Adipocyte (in vitro differentiated cells): ENCODE measurements around the gene CNTNAP5.

Source experiments
- DNase-seq: peaks from one replicate; pipeline ENCODE4 v3.0.0-alpha.2; 2015; ENCODE audit warnings: low read depth
- H3K27me3 ChIP-seq: replicated peaks from 2 replicates; pipeline ENCODE4 v1.7.0; 2013; ENCODE audit warnings: mild to moderate bottlenecking, low read length, moderate library complexity; ENCODE audit not compliant: control insufficient read depth, insufficient read depth
- H3K36me3 ChIP-seq: 2 replicates; pipeline ENCODE4 v1.7.0; 2013; ENCODE audit warnings: low read length, mild to moderate bottlenecking, moderate library complexity; ENCODE audit not compliant: control insufficient read depth, insufficient read depth, severe bottlenecking
- H3K4me1 ChIP-seq: 2 replicates; pipeline ENCODE4 v1.7.0; 2013; ENCODE audit warnings: mild to moderate bottlenecking, low read length, moderate library complexity; ENCODE audit not compliant: control insufficient read depth, insufficient read depth
- H3K4me3 ChIP-seq: 2 replicates; pipeline ENCODE4 v1.7.0; 2013; ENCODE audit warnings: mild to moderate bottlenecking, low read length, moderate library complexity
- H3K9ac ChIP-seq: 2 replicates; pipeline ENCODE4 v1.7.0; 2013; ENCODE audit warnings: mild to moderate bottlenecking, low read length, moderate library complexity
- H3K9me3 ChIP-seq: 2 replicates; pipeline ENCODE4 v1.7.0; 2013; ENCODE audit warnings: mild to moderate bottlenecking, low read length, moderate library complexity; ENCODE audit not compliant: control insufficient read depth

The CNTNAP5 gene

GRCh38 chr2:124626993-124627392 lies 601.9 kb downstream of the CNTNAP5 start:
- H3K4me1 ChIP-seq, result no peaks in the 10 kb centered on the region
- H3K9ac ChIP-seq, result no peak overlapping the region
- H3K36me3 ChIP-seq, result no peaks in the 10 kb centered on the region
- H3K4me3 ChIP-seq, result no peak overlapping the region
- H3K27me3 ChIP-seq, result no peaks in the 10 kb centered on the region
- DNase-seq, result no peak
- no peaks in the 10 kb centered on the region for H3K9me3 ChIP-seq

GRCh38 chr2:124633812-124634211 lies 608.7 kb downstream of the CNTNAP5 start:
- no peak for DNase-seq
- Histone ChIP-seq H3K4me3 (no peak overlapping the region), H3K36me3 (no peaks in the 10 kb centered on the region), H3K27me3 (no peaks in the 10 kb centered on the region), H3K9ac (no peak overlapping the region), H3K9me3 (peaks cover 4% of the 10 kb centered on the region), H3K4me1 (no peaks in the 10 kb centered on the region)

- no peak for DNase-seq
- Histone ChIP-seq H3K36me3 (no peaks in the 10 kb centered on the region), H3K9ac (no peak overlapping the region), H3K4me1 (no peaks in the 10 kb centered on the region), H3K9me3 (no peaks in the 10 kb centered on the region), H3K4me3 (no peak overlapping the region), H3K27me3 (no peaks in the 10 kb centered on the region)
Observed at GRCh38 chr2:124639524-124639923, 614.4 kb downstream of the CNTNAP5 start.

GRCh38 chr2:124640221-124640750 lies 615.2 kb downstream of the CNTNAP5 start:
- no peaks in the 10 kb centered on the region for H3K36me3 ChIP-seq
- no peaks in the 10 kb centered on the region for H3K27me3 ChIP-seq
- H3K9me3 ChIP-seq, result no peaks in the 10 kb centered on the region
- no peak for DNase-seq
- no peak overlapping the region for H3K9ac ChIP-seq
- no peak overlapping the region for H3K4me3 ChIP-seq
- H3K4me1 ChIP-seq, result no peaks in the 10 kb centered on the region

GRCh38 chr2:124646166-124646815 lies 621.2 kb downstream of the CNTNAP5 start:
- DNase-seq, result no peak
- H3K4me1 ChIP-seq, result no peaks in the 10 kb centered on the region
- no peak overlapping the region for H3K4me3 ChIP-seq
- H3K9me3 ChIP-seq, result no peaks in the 10 kb centered on the region
- H3K27me3 ChIP-seq, result no peaks in the 10 kb centered on the region
- no peaks in the 10 kb centered on the region for H3K36me3 ChIP-seq
- no peak overlapping the region for H3K9ac ChIP-seq

- Histone ChIP-seq H3K9ac (no peak overlapping the region), H3K4me1 (no peaks in the 10 kb centered on the region), H3K4me3 (no peak overlapping the region), H3K9me3 (no peaks in the 10 kb centered on the region), H3K27me3 (no peaks in the 10 kb centered on the region), H3K36me3 (no peaks in the 10 kb centered on the region)
- DNase-seq, result no peak
Observed at GRCh38 chr2:124647245-124647644, 622.2 kb downstream of the CNTNAP5 start.

GRCh38 chr2:124647663-124648062 lies 622.6 kb downstream of the CNTNAP5 start:
- DNase-seq, result no peak
- Histone ChIP-seq H3K4me1 (no peaks in the 10 kb centered on the region), H3K4me3 (no peak overlapping the region), H3K27me3 (no peaks in the 10 kb centered on the region), H3K9ac (no peak overlapping the region), H3K9me3 (no peaks in the 10 kb centered on the region), H3K36me3 (no peaks in the 10 kb centered on the region)

GRCh38 chr2:124649001-124649400 lies 623.9 kb downstream of the CNTNAP5 start:
- DNase-seq, result no peak
- Histone ChIP-seq H3K9ac (no peak overlapping the region), H3K4me1 (no peaks in the 10 kb centered on the region), H3K9me3 (no peaks in the 10 kb centered on the region), H3K4me3 (no peak overlapping the region), H3K27me3 (no peaks in the 10 kb centered on the region), H3K36me3 (no peaks in the 10 kb centered on the region)

GRCh38 chr2:124652099-124652498 lies 627.0 kb downstream of the CNTNAP5 start:
- Histone ChIP-seq H3K4me1 (no peaks in the 10 kb centered on the region), H3K36me3 (no peaks in the 10 kb centered on the region), H3K9me3 (no peaks in the 10 kb centered on the region), H3K27me3 (no peaks in the 10 kb centered on the region), H3K4me3 (no peak overlapping the region), H3K9ac (no peak overlapping the region)
- no peak for DNase-seq

- DNase-seq, result no peak
- Histone ChIP-seq H3K9me3 (no peaks in the 10 kb centered on the region), H3K27me3 (no peaks in the 10 kb centered on the region), H3K36me3 (no peaks in the 10 kb centered on the region), H3K4me3 (no peak overlapping the region), H3K4me1 (no peaks in the 10 kb centered on the region), H3K9ac (no peak overlapping the region)
Observed at GRCh38 chr2:124658373-124658772, 633.3 kb downstream of the CNTNAP5 start.

- Histone ChIP-seq H3K4me1 (no peaks in the 10 kb centered on the region), H3K4me3 (no peak overlapping the region), H3K9me3 (no peaks in the 10 kb centered on the region), H3K36me3 (no peaks in the 10 kb centered on the region), H3K27me3 (no peaks in the 10 kb centered on the region), H3K9ac (no peak overlapping the region)
- DNase-seq, result no peak
Observed at GRCh38 chr2:124661558-124661957, 636.5 kb downstream of the CNTNAP5 start.
